CD1c-positive myeloid dendritic cell (primary cell): ENCODE measurements around the gene SLC2A10.
"Not testable (repeated sequence)": the region's sequence is repeated elsewhere in the genome, so short reads cannot be mapped to it uniquely, and the experiment has no call there.

Experiments
- DNase-seq: peaks from one replicate; pipeline ENCODE4 v3.0.0-alpha.2; 2016; ENCODE audit errors: extremely low spot score

Gene SLC2A10

GRCh38 chr20:46709459-46710152, at the start of gene SLC2A10:
Gene SLC2A10 (plus strand): TSS chr20:46709649. CDS start chr20:46709737, 88 bp downstream.
- no peak for DNase-seq

DNA sequence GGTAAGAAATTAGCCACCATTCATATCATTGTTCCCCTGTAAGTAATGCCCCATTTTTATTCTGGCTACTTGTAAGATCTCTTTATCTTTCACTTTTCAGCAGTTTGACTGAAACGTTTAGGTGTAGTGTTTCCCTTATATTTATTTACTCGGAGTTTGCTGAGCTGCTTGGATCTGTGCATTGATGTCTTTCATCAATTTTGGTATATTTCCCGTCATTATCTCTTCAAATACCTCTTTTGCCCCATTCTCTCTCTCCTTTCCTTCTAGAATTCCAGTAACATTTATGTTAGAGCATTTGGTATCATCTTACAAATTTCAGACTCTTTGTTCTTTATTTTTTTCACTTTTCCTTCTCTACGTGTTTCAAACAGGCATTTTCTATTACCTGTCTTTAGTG, 49.0 kb upstream of the SLC2A10 start:
- no peak for DNase-seq

DNA sequence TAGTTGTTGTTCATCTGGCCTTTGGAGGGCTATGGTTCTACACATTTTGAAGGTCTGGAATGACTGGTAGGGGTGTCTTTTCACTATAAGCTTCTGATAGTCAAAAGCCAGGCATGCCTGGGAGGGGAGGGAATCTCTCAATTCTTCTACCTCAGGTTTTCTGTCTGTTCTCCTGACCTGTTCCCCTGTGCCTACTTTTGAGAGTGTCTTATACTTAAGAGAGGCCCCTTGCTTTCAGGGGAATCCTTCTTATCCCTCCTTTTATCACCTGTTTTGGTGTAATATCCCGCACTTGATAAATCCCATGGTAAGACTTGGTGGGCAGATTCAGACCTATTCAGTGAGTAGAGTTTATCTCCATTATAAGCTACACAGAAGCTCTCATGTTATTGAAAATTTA, 47.8 kb upstream of the SLC2A10 start:
- no peak for DNase-seq

GRCh38 chr20:46663531-46663930, 45.9 kb upstream of the SLC2A10 start:
- no peak for DNase-seq

DNA sequence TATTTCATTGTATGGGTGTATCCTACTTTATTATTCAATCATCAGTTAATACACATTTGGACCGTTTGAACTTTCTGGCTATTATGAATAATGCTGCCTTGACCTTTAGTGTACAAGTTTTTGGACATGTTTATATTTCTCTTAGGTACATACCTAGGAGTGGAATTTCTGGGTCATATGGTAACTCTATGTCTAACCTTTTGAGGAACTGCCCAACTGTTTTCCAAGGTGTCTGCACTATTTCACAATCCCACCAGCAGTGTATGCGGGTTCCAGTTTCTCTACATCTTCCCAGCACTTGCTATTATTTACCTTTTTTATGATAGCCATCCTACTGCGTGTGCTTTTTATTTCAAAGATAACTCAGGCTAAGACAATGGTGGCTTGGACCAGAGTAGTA, 43.8 kb upstream of the SLC2A10 start:
- no peak for DNase-seq

- DNase-seq, result no peak
Observed at GRCh38 chr20:46666306-46666705, 43.1 kb upstream of the SLC2A10 start.

DNA sequence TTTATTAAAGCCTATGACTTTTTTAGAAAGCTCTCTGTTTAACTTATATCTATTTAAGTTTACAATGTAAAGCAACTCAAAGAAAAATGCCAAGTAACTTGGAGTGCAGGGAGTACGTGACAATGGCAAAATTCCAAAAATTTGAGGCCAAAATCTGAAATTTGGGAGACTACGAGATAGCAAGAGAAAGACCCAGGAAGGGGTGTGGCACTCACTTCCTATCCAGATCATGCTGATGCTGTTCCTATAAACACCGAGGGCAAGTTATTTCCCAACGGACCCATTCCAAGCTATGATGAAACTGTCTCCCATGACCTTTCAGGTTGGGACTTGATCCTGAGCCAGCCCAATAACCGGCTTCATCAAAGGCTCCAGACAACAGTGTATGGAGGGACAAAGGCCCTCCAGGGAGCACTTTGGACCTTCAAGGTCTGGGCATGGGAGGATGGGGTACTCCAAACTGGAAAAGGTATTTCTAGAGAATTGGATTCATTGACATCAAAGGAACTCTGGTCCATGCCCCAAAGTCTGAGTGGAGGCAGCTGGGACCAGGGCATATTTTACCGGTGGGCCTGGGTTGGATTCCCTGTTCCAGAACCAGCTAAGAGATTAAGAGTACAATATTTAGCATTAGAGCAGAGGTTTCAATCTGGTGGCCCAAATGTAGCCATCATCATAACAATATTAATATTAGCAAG, 42.5 kb upstream of the SLC2A10 start:
- no peak for DNase-seq

GRCh38 chr20:46670228-46670584, 39.2 kb upstream of the SLC2A10 start:
- no peak for DNase-seq

DNA sequence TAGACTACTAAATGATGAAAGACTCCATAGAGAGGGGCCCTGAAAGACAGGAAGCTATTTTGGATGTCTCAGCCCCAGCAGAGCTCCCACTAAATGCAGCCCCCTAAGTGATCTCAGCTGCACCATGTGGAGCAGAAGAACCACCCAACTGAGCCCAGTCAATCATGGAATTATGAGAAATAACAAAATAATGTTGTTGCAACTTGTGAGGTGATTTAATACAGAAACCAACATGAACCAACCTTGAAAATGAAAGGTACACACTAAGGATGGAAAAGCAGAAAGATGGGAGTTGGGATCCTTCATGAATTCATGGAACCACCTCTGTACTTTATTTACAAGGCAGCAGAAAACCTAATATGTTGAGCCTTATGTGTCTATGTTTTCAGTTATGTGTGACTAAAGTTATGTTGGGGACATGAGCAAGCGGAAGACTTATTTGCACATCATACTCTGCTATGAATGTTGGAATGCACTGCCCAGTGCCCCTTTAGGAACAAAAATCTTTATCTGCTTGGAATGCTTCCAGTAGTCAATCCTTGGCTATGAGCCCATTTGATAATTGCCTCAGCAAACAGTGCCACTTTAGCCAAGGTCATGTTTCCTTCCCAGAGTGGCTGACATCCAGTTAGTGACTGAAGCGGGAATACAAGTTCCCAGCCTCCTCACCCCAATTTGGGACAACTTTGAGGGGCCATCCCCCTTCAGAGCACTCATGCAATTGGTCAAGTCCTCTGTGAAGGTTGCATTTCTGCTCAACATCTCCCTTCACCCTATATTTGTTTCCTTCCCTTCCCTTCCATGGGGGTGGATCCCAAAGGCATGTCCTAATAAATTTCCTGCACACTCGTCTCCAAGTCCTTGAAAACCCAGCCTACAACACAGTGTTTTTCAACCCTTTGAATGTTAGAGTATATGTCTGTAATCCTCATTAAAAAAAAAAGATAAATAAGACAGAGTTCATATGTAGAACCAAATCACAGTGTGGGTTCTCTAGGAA, 38.6 kb upstream of the SLC2A10 start:
- no peak for DNase-seq

- no peak for DNase-seq
Observed at GRCh38 chr20:46671866-46672542, 37.4 kb upstream of the SLC2A10 start.

- no peak for DNase-seq
Observed at GRCh38 chr20:46672543-46673148, 36.8 kb upstream of the SLC2A10 start.

DNA sequence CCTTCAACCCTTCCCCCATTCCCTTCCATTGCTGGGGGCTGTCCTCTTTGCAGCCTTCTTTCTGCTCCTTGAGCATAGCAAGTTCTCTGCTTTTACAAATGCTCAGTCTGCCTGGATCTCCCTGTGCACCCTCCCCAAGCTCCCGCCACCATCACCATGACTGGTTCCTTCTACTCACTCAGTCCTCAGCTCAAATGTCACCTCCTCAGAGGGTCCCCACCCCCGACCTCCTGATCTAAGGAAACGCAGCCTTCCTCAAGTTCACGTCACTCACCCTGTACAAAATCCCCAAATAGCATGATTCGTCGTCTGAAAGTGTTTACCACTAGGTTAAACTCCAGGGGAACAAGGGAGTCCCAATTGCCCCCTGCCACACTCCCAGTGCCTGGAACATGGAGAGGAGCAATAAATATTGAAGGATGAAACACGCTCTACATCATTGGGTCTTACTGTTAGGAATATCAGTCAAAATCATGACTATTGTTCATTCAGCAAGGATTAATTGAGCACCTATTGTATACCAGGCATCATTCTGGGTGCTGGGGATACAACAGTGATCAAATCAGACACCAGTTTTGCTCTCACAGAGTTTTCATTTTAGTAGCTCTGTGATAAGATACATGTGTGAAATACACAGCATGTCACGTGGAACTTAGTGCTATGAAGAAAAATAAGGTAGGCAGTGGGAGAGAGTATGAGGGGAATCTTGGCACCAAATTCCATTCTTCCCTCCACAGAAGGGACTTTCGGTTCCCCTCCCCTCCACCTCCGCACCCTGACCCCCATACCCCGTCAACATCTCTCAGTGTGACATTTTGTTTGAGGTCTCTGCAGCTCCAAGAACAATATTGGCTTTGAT, 35.8 kb upstream of the SLC2A10 start:
- no peak for DNase-seq

DNA sequence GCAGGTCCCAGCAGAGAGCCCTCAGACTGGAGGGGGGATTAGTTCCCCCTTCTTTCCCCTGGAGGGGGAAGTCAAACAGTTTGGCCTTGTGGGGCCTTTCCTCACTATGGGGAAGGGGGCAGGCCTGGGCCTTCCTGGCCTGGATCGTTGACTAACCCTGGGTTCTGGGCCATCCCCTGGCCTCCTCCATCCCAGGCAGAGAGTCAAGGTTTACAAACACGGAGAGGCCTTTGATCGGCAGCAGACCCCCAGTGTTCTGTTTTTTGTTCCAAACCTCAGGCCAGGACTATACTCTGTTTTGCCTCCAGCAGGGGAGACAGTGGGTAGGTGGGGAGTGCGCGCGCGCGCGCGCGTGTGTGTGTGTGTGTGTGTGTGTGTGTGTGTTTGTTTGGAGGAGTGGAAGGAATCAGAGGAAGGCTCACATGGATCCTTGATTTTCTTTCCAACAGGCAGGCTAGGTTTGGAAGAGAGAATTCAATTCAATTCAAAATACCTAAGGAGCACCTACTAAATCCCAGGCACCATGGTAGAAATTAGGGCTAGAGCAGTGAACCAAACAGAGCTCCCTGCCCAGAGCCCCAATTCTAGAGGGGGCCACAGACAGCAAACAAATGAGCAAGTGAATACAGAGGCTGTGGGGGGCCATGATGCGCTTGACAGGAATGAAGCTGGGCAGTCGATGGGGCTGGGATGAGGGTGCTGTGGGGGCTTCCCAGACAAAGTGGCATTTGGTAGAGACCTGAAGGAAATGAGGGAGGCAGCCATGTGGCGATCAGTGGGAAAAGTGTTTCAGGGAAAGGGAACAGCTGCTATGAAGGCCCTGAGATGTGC, 35.0 kb upstream of the SLC2A10 start:
- no peak for DNase-seq

GRCh38 chr20:46676649-46677316, 32.7 kb upstream of the SLC2A10 start:
- not testable (repeated sequence) for DNase-seq

- DNase-seq, result no peak
Observed at GRCh38 chr20:46677608-46678007, 31.8 kb upstream of the SLC2A10 start.

DNA sequence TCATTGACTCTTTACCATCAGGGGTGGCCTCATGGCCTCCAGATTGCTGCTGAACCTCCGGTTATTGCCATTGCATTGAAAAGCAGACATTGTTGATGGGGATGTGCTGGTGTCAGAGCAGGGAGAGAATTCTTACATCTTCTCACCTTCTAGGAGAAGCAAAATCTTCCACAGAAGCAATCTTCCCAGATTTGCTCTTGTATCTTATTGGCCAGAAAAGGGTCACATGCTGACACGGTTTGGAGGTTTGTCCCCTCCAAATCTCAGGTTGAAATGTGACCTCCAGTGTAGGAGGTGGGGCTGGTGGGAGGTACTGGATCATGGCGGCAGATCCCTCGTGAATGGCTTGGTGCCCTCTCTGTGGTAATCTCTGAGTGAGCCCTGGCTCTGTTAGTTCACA, 30.9 kb upstream of the SLC2A10 start:
- DNase-seq, result no peak

- no peak for DNase-seq
Observed at GRCh38 chr20:46680684-46681031, 28.8 kb upstream of the SLC2A10 start.

DNA sequence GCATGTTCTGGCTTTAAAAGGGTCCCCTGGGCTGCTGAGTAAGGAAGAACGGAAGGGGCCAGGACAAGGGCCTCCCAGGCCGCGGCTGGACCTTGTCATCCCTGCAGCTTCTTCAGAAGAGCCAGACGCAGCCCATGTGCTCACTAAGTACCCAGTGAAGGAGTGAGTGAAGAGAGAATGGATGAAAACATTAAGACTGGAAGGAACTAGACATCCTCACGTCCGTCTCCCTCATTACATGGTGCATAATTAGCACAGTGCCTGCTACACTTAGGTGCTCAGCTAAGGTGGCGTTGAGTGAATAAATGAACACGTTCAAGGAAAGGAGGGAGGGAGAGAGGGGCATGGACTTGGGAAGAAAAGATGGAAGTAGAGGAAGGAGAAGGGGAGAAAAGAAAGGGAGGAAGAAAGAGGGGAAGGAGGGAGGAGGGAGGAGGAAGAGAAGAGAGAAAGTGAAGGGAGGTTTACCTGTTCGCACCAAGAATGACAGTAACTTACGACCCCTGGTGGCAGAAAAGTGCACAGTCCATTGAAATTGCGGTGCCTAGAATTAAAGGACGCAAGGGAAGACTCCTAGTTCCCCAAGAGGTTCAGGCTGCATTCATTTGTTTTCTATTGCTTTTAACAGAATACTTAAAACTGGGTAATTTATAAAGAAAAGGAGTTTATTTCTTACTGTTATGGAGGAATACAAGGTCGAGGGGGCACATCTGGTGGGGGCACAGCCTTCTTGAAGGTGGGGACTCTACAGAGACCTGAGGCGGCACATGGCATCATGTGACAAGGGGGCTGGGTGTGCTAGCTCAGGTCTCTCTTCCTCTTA, 28.2 kb upstream of the SLC2A10 start:
- DNase-seq, result peak; percentile 73
